A549 (cell line): ENCODE data around the gene MLPH.

Experiments used
- CBX8 ChIP-seq: fragments of 200-600 bp; sonication (generic); IDR thresholded peaks from 2 replicates; pipeline ENCODE4 v1.6.1; 2016
- TF ChIP-seq, protein P1 (sequence below): fragments of 200-600 bp; sonication (generic); IDR thresholded peaks from 2 replicates; pipeline ENCODE4 v1.6.1; 2016; ENCODE audit warnings: antibody characterized with exemption, mild to moderate bottlenecking, moderate library complexity
- TF ChIP-seq, protein P2 (sequence below): fragments of >200 bp; sonication (Bioruptor Twin); formaldehyde crosslinking; IDR thresholded peaks from 3 replicates; pipeline ENCODE4 v1.5.1; 2016

DNA sequence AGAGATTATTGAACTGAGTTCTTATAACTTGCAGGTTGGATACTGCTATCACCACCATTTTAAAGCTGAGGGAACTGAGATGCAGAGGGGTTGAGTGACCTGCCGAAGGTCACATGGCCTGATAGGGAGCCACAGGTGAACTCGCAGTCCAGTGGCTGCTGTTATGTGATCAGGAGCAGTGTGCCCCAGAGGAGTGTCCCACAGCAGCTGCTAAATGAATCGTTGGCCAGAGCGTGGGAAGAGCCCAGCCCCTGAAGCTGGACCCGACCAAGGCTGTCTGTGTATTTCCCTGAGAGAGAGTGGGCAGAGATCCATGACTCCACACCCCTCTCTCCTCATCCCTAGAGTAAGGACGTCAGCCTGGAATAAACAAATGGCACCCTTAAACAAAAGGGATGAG is 52.6 kb downstream of the MLPH start:
- TF ChIP-seq, protein P1, sequence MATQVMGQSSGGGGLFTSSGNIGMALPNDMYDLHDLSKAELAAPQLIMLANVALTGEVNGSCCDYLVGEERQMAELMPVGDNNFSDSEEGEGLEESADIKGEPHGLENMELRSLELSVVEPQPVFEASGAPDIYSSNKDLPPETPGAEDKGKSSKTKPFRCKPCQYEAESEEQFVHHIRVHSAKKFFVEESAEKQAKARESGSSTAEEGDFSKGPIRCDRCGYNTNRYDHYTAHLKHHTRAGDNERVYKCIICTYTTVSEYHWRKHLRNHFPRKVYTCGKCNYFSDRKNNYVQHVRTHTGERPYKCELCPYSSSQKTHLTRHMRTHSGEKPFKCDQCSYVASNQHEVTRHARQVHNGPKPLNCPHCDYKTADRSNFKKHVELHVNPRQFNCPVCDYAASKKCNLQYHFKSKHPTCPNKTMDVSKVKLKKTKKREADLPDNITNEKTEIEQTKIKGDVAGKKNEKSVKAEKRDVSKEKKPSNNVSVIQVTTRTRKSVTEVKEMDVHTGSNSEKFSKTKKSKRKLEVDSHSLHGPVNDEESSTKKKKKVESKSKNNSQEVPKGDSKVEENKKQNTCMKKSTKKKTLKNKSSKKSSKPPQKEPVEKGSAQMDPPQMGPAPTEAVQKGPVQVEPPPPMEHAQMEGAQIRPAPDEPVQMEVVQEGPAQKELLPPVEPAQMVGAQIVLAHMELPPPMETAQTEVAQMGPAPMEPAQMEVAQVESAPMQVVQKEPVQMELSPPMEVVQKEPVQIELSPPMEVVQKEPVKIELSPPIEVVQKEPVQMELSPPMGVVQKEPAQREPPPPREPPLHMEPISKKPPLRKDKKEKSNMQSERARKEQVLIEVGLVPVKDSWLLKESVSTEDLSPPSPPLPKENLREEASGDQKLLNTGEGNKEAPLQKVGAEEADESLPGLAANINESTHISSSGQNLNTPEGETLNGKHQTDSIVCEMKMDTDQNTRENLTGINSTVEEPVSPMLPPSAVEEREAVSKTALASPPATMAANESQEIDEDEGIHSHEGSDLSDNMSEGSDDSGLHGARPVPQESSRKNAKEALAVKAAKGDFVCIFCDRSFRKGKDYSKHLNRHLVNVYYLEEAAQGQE, result no peak
- TF ChIP-seq, protein P2, sequence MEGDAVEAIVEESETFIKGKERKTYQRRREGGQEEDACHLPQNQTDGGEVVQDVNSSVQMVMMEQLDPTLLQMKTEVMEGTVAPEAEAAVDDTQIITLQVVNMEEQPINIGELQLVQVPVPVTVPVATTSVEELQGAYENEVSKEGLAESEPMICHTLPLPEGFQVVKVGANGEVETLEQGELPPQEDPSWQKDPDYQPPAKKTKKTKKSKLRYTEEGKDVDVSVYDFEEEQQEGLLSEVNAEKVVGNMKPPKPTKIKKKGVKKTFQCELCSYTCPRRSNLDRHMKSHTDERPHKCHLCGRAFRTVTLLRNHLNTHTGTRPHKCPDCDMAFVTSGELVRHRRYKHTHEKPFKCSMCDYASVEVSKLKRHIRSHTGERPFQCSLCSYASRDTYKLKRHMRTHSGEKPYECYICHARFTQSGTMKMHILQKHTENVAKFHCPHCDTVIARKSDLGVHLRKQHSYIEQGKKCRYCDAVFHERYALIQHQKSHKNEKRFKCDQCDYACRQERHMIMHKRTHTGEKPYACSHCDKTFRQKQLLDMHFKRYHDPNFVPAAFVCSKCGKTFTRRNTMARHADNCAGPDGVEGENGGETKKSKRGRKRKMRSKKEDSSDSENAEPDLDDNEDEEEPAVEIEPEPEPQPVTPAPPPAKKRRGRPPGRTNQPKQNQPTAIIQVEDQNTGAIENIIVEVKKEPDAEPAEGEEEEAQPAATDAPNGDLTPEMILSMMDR, result no peak
- no peak for TF ChIP-seq CBX8
